Peyer's patch (tissue), 4 donors: ENCODE measurements around the gene SPI1.

Experiments
- POLR2A ChIP-seq, 2 donors: fragments of 450-650 bp; IDR thresholded peaks; one replicate each; pipeline ENCODE4 v1.5.1; 2017; ENCODE audit warnings: antibody characterized with exemption in 2 of 2, mild to moderate bottlenecking in 2 of 2, moderate library complexity in 2 of 2
- TF ChIP-seq, protein P1 (sequence below), 6 experiments: fragments of 450-650 bp in 4 of 6; fragments of 200-600 bp in 2 of 6; sonication (generic) in 1 of 6; IDR thresholded peaks; one replicate each; pipeline ENCODE4 v1.5.1; 2017 to 2019; ENCODE audit warnings: antibody characterized with exemption in 6 of 6, mild to moderate bottlenecking in 3 of 6, moderate library complexity in 1 of 6

DNA sequence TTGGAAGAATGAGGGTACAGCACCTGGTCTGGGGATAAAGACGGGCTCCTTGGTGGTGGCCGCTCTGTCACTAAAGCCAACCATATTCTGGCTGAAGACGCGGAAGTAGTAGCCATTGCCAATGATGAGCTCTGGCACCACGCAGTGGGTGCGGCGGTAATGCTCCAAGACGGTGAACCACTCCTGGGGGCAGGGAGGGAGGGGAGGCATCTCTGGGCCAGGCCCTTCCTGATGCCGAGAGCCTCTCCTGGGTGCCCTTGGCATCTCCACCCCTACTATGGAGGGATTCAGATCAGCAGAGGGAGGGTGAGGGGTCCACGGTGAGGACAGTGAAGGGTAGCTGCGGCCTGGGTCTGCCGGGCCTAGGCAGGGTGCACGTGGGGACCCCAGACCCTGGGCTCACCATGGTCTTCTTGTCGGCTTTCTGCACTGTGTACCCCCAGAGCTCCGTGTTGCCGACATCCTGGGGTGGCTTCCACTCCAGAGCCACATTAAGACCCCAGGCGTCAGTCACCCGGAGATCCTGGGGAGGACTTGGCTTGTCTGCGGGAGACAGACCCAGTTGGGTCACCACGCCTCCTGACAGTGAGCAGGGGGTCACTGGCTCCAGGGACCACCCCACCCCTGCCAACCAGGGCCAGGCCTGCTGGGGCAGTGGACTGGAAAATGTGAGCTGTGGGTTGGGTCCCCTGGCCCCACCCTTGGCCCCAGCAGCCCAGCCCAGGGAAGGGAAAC lies 45.4 kb downstream of the SPI1 start:
- TF ChIP-seq, protein P1, sequence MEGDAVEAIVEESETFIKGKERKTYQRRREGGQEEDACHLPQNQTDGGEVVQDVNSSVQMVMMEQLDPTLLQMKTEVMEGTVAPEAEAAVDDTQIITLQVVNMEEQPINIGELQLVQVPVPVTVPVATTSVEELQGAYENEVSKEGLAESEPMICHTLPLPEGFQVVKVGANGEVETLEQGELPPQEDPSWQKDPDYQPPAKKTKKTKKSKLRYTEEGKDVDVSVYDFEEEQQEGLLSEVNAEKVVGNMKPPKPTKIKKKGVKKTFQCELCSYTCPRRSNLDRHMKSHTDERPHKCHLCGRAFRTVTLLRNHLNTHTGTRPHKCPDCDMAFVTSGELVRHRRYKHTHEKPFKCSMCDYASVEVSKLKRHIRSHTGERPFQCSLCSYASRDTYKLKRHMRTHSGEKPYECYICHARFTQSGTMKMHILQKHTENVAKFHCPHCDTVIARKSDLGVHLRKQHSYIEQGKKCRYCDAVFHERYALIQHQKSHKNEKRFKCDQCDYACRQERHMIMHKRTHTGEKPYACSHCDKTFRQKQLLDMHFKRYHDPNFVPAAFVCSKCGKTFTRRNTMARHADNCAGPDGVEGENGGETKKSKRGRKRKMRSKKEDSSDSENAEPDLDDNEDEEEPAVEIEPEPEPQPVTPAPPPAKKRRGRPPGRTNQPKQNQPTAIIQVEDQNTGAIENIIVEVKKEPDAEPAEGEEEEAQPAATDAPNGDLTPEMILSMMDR (IDR thresholded peaks at IDR 0.05): no peak
- TF ChIP-seq POLR2A (IDR thresholded peaks at IDR 0.05): no peak
